ENCODE data around the gene FSTL4. TPM values are rescaled to one million over a fixed set of nuclear protein-coding genes. Genes with fewer than 3 reads are reported as not detected.

FSTL4 gene
- total and polyA plus RNA-seq, 2 of the 13 experiments (the other 11 are each of a cell fraction or from before 2014, with no cell fraction given), result 2.1 to 3.0 TPM

DNA sequence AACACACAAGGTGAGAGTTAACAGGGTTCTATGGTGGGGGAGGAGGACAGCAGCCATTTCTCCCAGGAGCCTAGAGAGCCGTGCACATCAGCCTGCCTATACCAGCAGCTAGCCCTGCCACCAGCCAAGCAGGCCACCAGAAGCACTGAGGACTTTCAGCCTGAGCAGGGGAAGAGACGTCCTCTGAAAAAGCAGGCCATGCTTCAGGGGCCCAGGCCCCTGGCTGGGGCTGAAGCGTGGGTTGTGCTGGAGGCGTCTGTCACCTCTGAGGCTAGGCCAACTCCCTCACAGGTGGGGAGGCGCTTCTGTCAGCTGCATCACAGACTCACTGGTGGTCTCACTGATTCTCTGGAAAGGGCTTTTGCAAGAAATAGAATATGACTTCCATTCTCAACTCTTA, 16.3 kb downstream of the FSTL4 start:
- 2% methylated on average over 5 of the region's 5 CpGs for WGBS (ENCODE audit: low lambda C conversion rate)
- intact Hi-C loops (cut with micrococcal nuclease; ENCODE audit: unreplicated experiment), result no loop called here
- Histone ChIP-seq H3K79me2 (ENCODE audit: insufficient read depth, low read length) (no peaks in the 10 kb centered on the region), H3K4me1 (ENCODE audit: insufficient read depth, low read length) (no peaks in the 10 kb centered on the region), H3K36me3 (replicated peaks in 1 of 2; ENCODE audit: control insufficient read depth in 1 of 2, insufficient read depth in 2 of 2, low read length in 2 of 2) (no peaks in the 10 kb centered on the region), H3K9me3 (ENCODE audit: low read length) (no peaks in the 10 kb centered on the region), H3K9ac (ENCODE audit: insufficient read depth, low read depth, low read length) (no peak overlapping the region), H2AFZ (ENCODE audit: low read length) (no peak overlapping the region), H3K27ac (ENCODE audit: extremely low read length, insufficient read depth, low read length) (no peak overlapping the region), H3K4me2 (ENCODE audit: low read depth, low read length) (no peak overlapping the region), H4K20me1 (ENCODE audit: insufficient read depth, low read length) (no peaks in the 10 kb centered on the region), H3K27me3 (ENCODE audit: control insufficient read depth in 1 of 2, insufficient read depth in 2 of 2, low read length in 2 of 2) (peaks cover 0 to 12% of the 10 kb centered on the region in 2 experiments; a peak in 3 of 5 replicates), H3K4me3 (replicated peaks in 1 of 3; ENCODE audit: insufficient read depth in 1 of 3, low read depth in 2 of 3, low read length in 3 of 3) (no peak overlapping the region)
- no TSS peak for BruUV-seq (replicated peaks)
- ATAC-seq, result no peak
- no peak for DNase-seq (ENCODE audit: low spot score)
- no peak for TF ChIP-seq SRSF9 (IDR thresholded peaks at IDR 0.05; ENCODE audit: borderline replicate concordance, insufficient read depth, low read depth, low read length, poor library complexity, severe bottlenecking)
- TF ChIP-seq ZNF776 (CRISPR knock-in tag; IDR thresholded peaks at IDR 0.05), result no peak
- TF ChIP-seq NFYC (CRISPR knock-in tag; IDR thresholded peaks at IDR 0.05), result no peak
- no peak for TF ChIP-seq ZNF180 (CRISPR knock-in tag; IDR thresholded peaks at IDR 0.05; ENCODE audit: borderline replicate concordance, low read depth)
- no peak for TF ChIP-seq WIZ (CRISPR knock-in tag; IDR thresholded peaks at IDR 0.05)
- no peak for TF ChIP-seq TRIM22 (IDR thresholded peaks at IDR 0.05)
- no peak for TF ChIP-seq SUZ12 (IDR thresholded peaks at IDR 0.05; ENCODE audit: low read depth, low read length)
- no peak for TF ChIP-seq NCOR1 (IDR thresholded peaks at IDR 0.05; ENCODE audit: borderline replicate concordance, low read length)
- TF ChIP-seq, protein P1, sequence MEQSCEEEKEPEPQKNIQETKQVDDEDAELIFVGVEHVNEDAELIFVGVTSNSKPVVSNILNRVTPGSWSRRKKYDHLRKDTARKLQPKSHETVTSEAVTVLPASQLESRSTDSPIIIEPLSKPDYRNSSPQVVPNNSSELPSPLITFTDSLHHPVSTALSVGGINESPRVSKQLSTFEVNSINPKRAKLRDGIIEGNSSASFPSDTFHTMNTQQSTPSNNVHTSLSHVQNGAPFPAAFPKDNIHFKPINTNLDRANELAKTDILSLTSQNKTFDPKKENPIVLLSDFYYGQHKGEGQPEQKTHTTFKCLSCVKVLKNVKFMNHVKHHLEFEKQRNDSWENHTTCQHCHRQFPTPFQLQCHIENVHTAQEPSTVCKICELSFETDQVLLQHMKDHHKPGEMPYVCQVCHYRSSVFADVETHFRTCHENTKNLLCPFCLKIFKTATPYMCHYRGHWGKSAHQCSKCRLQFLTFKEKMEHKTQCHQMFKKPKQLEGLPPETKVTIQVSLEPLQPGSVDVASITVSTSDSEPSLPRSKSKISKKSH (CRISPR knock-in tag; IDR thresholded peaks at IDR 0.05; ENCODE audit: borderline replicate concordance), result no peak
- no peak for TF ChIP-seq ZNF253 (CRISPR knock-in tag; IDR thresholded peaks at IDR 0.05; ENCODE audit: borderline replicate concordance)
- TF ChIP-seq KDM1A (CRISPR knock-in tag; IDR thresholded peaks at IDR 0.05), result no peak
- TF ChIP-seq ZNF644 (CRISPR knock-in tag; IDR thresholded peaks at IDR 0.05; ENCODE audit: low read depth), result no peak
- TF ChIP-seq ATF1 (CRISPR knock-in tag; IDR thresholded peaks at IDR 0.05), result no peak
- POLR2A ChIA-PET, result no interaction called here
- in situ Hi-C loops (cut with HindIII; ENCODE audit: extremely low pct_ligation_motif_present, low pct_unique_long_range_greater_than_20kb), result no loop called here
- CTCF ChIA-PET (ENCODE audit: low intra/inter-chr PET ratio, low total read pairs), result no interaction called here
- FAIRE-seq, result no peak

Measured in HepG2 (cell line).